Calu3 (cell line): Measurements from ENCODE around the gene SLC37A1. TPM values are rescaled to one million over a fixed set of nuclear protein-coding genes. Genes with fewer than 3 reads are reported as not detected.
A peak's percentile ranks its signal among the peaks of the same experiment; 100 is the strongest.

Source experiments
- BruUV-seq: library from RNA; stranded (reverse); fragments of 400-500 nt; replicated peaks from 2 replicates; lab custom pipeline; 2021; lab: Mats Ljungman, UMichigan
- CTCF ChIA-PET: fragments of 300-600 bp; sonication (Branson Sonifier 250); formaldehyde crosslinking; loops from one replicate; lab custom pipeline; 2022; ENCODE audit warnings: antibody characterized with exemption; lab: Charles Lee
- DNase-seq: peaks from one replicate; pipeline ENCODE4 v3.0.0; 2022
- H3K27ac Mint-ChIP-seq: one replicate; pipeline ENCODE4 v1.8.0; 2022; ENCODE audit warnings: mixed read lengths; ENCODE audit not compliant: unreplicated experiment
- H3K27me3 Mint-ChIP-seq: one replicate; pipeline ENCODE4 v1.8.0; 2022; ENCODE audit warnings: mixed read lengths; ENCODE audit not compliant: unreplicated experiment
- H3K36me3 Mint-ChIP-seq: one replicate; pipeline ENCODE4 v1.8.0; 2022; ENCODE audit warnings: mild to moderate bottlenecking, moderate library complexity, mixed read lengths; ENCODE audit not compliant: insufficient read depth, unreplicated experiment
- H3K4me1 Mint-ChIP-seq: one replicate; pipeline ENCODE4 v1.8.0; 2022; ENCODE audit warnings: mild to moderate bottlenecking, low read depth, mixed read lengths; ENCODE audit not compliant: unreplicated experiment
- H3K4me3 Mint-ChIP-seq: one replicate; pipeline ENCODE4 v1.8.0; 2022; ENCODE audit warnings: mild to moderate bottlenecking, low read depth, moderate library complexity, mixed read lengths; ENCODE audit not compliant: unreplicated experiment
- H3K9me3 Mint-ChIP-seq: one replicate; pipeline ENCODE4 v1.8.0; 2022; ENCODE audit warnings: low read depth, mixed read lengths; ENCODE audit not compliant: unreplicated experiment
- CTCF ChIP-seq: fragments of 200-600 bp; IDR thresholded peaks from one replicate; pipeline ENCODE4 v1.8.0; 2022; ENCODE audit warnings: antibody characterized with exemption; ENCODE audit not compliant: unreplicated experiment
- intact Hi-C: fragments of 100-400 bp; cut with micrococcal nuclease; formaldehyde crosslinking; loops from one replicate; pipeline ENCODE4 v1.10.0; 2022; ENCODE audit not compliant: unreplicated experiment
- total RNA-seq: library from RNA; stranded (reverse); gene quantifications from 2 replicates; pipeline ENCODE4 v1.2.3, GENCODE V29; 2022

SLC37A1 gene
- total RNA-seq, 1 experiment from 2014 or later = 24.9 TPM

GRCh38 chr21:42492201-42492600, 21.5 kb upstream of the SLC37A1 start:
- intact Hi-C loops = no loop called here
- CTCF ChIA-PET = no interaction called here
- Mint-ChIP-seq H3K9me3 (no peaks in the 10 kb centered on the region), H3K27ac (no peak overlapping the region), H3K27me3 (no peaks in the 10 kb centered on the region), H3K4me1 (peaks cover 6% of the 10 kb centered on the region), H3K36me3 (peaks cover 16% of the 10 kb centered on the region), H3K4me3 (no peak overlapping the region)
- no peak for DNase-seq
- no peak for TF ChIP-seq CTCF
- BruUV-seq = no TSS peak

- no peak for DNase-seq
- TF ChIP-seq CTCF = no peak
- H3K9me3 Mint-ChIP-seq = no peaks in the 10 kb centered on the region
- H3K4me1 Mint-ChIP-seq = peaks cover 8% of the 10 kb centered on the region
- no peaks in the 10 kb centered on the region for H3K27me3 Mint-ChIP-seq
- no peak overlapping the region for H3K4me3 Mint-ChIP-seq
- BruUV-seq = no TSS peak
- no peak overlapping the region for H3K27ac Mint-ChIP-seq
- H3K36me3 Mint-ChIP-seq = peaks cover 16% of the 10 kb centered on the region
- intact Hi-C loops = no loop called here
- CTCF ChIA-PET = no interaction called here
These were observed 20.3 kb upstream of the SLC37A1 start for GRCh38 chr21:42493109-42494060.

GRCh38 chr21:42495027-42495426, 18.6 kb upstream of the SLC37A1 start:
- peak overlapping the region; percentile 100 for H3K4me3 Mint-ChIP-seq
- CTCF ChIA-PET = no interaction called here
- H3K4me1 Mint-ChIP-seq = peaks cover 8% of the 10 kb centered on the region
- intact Hi-C loops = no loop called here
- BruUV-seq = no TSS peak
- TF ChIP-seq CTCF = no peak
- H3K9me3 Mint-ChIP-seq = no peaks in the 10 kb centered on the region
- no peak overlapping the region for H3K27ac Mint-ChIP-seq
- no peak for DNase-seq
- H3K27me3 Mint-ChIP-seq = no peaks in the 10 kb centered on the region
- peaks cover 16% of the 10 kb centered on the region for H3K36me3 Mint-ChIP-seq

GRCh38 chr21:42495765-42496119, 17.9 kb upstream of the SLC37A1 start:
- Mint-ChIP-seq H3K4me1 (peaks cover 14% of the 10 kb centered on the region), H3K4me3 (peak overlapping the region; percentile 100), H3K27ac (peak overlapping the region; percentile 91), H3K27me3 (no peaks in the 10 kb centered on the region), H3K36me3 (peaks cover 16% of the 10 kb centered on the region), H3K9me3 (no peaks in the 10 kb centered on the region)
- intact Hi-C loops = no loop called here
- DNase-seq = no peak
- CTCF ChIA-PET = interaction anchor here (0.8 kb wide), 1 partner anchor 22 kb away, joined by 4 read pairs; no protein-coding TSS in a partner anchor
- BruUV-seq = TSS peak; percentile 71
- no peak for TF ChIP-seq CTCF
